DMS153 treated with DMSO at 0.1 percent for 48 hours (cell line): ENCODE results near the gene BFSP2.
"Not testable (repeated sequence)": the region's sequence is repeated elsewhere in the genome, so short reads cannot be mapped to it uniquely, and the experiment has no call there.

ENCODE experiments used
- DNase-seq: peaks from one replicate; lab custom pipeline; 2025; ENCODE audit not compliant: unreplicated experiment; lab: John Stamatoyannopoulos, UW

BFSP2 gene

DNA sequence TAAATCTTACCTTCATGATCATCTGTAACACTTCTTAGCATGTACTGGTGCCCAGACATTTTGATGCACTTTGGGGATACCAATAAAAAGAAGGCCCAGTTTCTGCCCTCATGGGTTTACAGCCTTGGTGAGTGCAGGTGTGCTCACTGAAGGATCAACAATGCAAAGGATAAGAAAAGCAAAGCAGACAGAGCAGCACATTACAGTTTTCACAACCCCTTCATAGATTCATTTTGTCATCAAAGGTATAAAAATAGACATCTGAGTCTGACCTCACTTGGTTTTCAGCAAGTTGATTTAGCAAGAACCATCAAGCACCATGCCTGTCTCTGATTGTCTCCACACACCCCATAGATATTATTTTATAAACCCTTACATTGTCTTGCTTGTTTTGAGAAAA lies 77.6 kb downstream of the BFSP2 start:
- no peak for DNase-seq

DNA sequence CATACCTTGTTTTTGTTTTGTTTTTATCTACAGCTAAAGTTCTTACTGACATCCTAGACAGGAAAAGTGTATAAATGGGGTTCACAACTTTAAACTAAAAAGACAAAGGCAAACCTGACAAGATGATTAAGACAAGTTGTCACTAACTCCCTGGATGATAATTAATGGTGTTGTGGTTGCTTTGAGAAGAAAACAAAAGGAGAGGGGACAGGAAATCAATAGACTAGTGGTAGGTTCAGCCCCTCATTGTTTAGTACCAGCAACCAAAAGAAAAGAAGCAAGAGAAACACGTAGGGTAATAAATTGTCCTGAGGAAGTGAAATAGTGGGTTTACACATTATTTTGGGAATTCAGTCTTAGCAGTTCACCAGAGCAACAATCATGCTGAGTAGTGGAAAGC lies 78.8 kb downstream of the BFSP2 start:
- no peak for DNase-seq

DNA sequence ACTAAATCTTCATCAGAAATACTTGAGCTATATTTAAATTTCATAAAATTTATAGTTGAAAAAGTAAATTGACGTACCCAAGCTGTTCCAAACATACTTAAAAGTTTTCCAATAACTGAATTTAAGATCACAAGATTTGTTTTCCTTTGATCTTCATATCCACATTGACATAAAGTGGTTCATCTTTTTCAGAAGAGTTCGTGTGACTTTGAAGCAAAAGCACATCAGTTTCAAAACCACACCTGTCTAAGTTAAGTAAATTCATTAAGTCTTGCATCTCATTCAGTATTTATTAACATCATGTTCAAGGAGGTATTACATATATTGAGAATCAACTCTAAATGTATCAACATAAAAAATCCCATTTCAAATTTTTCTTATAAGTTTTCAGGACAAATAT lies 79.5 kb downstream of the BFSP2 start:
- no peak for DNase-seq

DNA sequence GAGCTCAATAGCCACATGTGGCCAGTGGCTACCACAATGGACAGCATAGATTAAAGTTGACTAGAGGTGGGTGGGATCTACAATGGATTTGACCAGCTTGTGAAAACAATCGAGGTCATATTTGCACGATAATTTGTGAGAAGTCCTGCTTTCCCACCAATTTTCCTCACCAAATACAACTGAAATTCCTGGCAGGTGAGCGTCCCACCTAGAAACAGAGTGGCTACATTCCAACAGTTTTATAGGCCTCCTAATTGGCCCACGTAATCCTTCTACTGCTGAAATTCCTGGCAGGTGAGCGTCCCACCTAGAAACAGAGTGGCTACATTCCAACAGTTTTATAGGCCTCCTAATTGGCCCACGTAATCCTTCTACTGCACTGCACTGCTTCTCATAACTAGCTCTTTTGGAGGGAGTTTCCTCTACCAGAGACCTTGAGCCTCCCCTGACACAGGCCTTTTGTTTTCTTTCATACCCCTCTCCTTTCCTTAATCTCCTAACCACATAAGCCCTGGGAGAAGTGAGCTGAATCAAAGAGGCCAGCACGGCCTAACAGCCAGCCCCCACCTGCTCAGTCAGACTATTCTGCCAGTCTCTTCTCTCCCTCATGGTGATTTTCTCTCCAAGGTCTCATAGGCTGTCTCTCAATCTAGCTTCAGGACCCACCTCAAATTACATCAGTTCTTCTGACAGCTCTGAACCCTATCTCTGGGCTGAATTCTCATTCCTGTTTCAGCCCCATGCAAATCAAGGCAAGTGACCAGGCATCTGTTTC lies 80.2 kb downstream of the BFSP2 start:
- no peak for DNase-seq

DNA sequence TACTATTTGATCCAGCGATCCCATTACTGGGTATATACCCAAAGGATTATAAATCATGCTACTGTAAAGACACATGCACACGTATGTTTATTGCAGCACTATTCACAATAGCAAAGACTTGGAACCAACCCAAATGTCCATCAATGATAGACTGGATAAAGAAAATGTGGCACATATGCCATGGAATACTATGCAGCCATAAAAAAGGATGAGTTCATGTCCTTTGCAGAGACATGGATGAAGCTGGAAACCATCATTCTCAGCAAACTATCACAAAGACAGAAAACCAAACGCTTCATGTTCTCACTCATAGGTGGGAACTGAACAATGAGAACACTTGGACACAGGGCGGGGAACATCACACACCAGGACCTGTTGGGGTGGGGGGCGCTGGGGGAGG lies 82.6 kb downstream of the BFSP2 start:
- not testable (repeated sequence) for DNase-seq

DNA sequence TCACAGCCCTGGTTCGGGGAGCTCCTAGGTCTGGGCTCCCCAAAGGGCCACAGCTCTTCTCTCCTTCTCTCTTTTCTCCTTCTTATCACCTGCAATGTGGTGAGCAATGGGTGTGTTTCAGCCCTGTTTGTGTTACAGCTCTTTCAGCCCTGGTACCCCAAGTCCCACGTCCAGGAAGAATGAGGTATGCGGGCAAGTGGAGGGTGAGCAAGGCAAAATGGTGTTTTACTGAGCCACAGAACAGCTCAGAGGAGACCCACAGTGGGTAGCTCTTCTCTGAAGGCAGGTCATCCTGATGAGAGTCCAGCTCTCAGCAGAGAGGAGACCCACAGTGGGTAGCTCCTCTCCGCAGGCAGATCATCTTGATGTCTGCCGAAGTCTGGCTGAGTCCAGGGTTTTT lies 86.8 kb downstream of the BFSP2 start:
- no peak for DNase-seq

DNA sequence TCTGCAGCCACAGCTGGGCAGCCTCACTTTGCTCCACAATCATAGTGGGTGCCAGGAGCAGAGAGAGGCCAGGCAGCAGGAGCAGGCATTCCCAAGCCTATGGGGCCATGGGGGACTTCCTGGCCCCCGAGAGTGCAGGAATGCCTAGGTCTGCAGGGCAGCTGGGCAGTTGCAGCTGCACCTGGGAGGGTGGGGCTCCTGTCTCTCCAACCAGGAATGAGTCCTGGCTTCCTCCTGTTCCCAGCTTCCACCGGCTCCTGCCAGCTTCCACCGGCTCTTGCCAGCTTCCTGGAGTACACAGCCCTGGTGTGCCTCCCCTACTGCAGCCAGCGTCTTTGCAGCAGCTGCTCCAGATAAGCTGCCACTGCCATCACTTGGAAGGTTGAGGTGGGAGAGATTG lies 87.3 kb downstream of the BFSP2 start:
- DNase-seq: no peak

DNA sequence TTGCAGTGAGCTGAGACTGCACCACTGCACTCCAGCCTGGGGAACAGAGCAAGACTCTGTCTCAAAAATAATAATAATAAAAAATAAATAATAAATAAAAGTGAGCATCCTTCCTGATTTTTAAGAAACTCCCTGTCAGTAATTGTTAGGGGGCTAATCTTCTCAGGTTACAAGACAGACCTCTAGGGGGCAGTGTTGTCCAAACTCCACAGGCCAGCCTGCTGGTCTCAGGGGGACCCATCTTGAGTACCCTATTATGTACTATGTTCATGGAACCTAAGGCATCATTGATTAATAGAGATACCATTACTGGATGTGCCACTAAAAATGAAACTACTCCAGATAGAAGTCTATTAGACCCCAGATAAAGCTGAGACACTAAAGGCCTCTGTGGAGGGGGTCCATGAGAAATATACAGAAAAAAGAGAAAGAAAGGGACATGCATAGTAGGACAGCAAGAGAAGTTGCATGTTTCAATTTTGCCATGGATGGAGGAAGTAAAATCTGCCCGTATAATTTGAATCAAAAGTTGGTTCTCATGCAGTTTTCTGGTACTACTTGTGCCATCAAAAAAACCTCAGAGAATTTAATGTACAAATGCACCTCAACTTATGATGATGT lies 88.2 kb downstream of the BFSP2 start:
- DNase-seq: no peak

DNA sequence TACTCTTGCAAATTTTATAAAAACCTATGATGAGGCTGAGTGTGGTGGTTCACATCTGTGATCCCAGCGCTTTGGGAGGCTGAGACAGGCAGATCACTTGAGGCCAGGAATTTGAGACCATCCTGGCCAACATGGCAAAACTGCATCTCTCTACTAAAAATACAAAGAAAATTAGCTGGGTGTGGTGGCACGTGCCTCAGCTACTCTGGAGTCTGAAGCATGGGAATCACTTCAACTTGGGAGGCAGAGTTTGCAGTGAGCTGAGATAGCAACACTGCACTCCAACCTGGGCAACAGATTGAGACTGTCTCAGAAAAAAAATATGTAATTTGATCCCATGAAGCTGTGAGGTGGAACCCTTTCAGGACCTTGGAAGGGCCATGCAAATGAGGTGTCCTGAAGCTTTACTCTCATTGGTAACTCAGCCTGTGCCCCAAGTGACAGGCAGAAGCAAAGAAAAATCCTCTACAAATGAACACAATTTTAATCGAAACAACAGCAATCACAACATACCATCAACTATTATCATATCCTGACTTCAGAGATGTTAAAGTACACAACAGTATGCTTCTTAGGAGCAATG lies 89.0 kb downstream of the BFSP2 start:
- no peak for DNase-seq

DNA sequence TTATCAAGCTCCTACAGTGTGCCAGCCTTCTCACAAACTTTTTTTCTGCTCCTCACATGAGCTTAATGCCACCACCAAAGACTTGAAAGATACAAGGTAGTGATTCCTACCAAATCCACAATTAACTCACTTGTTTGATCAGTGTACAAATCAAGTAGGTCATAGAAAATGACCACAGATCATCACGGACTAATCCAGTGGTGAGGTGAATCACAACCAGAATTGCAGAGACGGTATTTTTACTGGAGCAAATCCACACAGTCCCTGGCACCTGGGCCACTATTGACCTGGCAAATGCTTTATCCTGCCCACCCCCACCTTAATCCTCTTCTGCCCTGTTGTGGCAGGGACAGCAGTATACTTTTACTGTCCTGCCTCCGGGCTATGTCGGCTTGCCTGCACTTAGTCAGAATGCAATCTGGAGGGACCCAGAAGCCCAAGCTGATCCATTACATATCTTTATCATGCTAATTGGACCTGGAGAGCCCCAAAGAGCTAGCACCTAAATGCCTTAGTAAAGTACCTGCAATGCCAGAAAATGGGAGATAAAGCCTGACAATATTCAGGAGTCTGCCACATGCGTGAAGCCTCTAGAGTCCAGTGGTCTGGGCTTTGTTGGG lies 89.7 kb downstream of the BFSP2 start:
- DNase-seq: no peak

DNA sequence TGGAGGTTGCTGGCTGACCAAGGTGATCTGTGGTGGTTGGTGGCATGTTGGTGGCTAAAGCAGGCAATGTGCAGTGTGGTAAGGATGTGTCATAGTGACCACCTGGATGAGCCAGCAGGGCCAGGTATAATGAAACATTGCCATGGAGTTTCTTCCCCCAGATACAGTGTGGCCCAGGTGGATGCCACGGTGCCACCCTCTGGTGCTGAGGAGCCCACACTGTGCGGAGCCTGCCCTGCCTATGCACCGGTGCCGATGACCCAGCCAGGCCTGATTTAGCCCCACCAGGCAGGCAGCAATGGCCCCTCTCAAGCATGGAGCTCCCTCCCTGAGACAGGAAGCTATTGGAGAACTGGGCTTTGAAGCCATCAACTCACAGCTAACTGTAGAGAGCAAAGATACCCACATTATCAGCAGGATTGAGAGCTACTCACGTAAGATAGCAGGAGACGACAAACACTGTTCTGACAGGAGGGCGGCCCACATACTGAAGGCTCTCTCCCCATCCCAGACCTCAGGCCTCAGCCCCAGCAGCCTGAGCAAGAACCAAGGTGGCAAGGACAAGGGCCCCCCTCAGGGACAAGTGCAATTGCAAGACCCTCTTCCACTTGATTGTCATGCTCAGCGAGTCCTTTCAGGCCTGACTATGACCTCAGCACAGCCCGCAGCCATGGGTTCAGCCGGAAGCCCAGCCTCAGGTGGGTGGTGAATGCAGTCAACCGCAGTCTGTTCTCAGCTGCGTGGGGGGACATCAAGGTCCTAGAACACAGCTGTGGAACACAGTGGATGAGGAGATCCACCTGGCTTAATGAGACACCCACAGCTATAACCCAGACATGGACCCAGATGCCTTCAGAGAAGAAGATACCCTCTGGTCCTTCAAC lies 90.9 kb downstream of the BFSP2 start:
- no peak for DNase-seq

DNA sequence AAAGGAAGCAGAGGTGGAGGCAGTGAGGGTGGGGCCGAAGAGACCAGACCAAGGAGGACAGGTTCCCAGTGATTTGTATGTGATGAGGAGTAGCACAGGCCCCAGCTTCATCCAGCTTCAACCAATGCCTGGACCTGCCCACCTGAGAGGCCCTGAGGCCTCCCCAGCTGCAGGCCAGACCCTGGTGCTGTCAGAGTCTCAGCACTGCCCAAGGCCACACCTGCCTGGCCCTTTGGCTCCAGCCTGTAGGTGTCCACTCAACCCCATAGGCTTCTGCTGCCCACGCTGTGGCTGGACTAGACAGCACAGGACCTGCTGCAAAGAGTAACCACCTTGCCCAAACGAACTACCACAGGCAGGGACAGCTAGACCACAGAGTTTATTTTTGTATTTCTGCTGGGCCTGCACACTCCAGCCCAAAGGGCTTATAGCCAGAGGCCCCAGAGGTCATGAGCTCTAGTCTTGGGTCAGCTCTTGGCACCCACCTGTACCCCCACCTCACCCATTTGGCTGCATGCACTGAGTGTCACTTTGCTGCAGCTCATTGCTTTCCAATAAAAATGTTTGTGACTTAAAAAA lies 91.7 kb downstream of the BFSP2 start:
- DNase-seq: no peak

DNA sequence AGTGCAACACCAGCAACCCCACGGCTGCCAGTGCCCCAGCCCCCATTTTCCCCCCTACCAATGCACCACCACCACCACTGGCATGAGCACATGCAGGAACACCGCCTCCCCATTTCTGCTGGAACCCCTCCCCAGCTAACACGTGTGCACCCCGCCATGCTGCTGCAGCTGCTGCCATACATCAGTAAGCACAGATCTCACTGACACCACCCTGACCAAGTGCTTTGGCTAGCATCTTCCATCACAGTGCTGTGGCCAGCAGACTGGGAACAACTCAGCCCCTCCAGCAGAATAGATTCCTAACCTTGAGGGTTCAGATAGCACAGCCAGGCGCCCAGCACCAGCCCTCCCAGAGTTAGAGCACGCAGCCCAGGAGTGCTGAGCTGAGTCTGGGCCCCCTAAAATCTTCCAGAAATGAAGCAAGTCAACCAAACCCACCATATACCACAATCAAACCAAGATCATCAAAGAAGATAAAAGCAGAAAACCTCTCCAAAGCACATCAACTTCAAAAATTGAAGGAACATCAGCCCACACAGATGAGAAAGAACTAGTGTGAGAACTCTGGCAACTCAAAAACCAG lies 92.4 kb downstream of the BFSP2 start:
- no peak for DNase-seq

DNA sequence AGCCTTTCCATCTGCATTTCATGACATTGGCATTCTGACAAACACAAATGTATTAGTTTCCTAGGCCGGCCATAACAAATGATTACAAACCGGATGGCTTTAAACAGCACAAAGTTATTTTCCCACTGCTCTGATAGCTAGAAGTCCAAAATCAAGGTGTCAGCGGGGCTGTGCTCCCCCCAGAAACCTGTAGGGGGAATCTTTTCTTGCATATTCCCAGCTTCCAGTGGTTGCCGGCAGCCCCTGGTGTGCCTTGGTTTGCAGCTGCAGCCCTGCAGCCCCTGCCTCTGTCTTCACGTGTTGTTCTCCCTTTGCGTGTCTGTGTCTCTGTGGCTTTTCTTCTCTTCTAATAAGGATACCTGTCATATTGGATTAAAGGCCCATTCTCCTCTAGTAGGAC lies 94.6 kb downstream of the BFSP2 start:
- DNase-seq: no peak

DNA sequence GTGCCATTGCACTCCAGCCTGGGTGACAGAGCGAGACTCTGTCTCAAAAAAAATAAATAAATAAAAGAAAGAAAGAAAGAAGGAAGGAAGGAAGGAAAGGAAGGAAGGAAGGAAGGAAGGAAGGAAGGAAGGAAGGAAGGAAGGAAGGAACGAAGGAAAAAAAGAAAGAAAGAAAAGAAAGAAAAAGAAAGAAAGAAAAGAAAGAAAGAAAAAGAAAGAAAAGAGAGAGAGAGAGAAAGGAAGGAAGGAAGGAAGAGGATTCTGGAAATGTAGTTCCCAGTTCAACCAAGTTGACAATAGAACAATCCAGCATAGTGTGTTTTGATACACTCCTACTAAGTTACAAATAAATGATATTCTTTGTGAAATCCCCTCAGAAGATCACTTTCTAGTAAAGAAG lies 102.7 kb downstream of the BFSP2 start:
- DNase-seq: not testable (repeated sequence)

DNA sequence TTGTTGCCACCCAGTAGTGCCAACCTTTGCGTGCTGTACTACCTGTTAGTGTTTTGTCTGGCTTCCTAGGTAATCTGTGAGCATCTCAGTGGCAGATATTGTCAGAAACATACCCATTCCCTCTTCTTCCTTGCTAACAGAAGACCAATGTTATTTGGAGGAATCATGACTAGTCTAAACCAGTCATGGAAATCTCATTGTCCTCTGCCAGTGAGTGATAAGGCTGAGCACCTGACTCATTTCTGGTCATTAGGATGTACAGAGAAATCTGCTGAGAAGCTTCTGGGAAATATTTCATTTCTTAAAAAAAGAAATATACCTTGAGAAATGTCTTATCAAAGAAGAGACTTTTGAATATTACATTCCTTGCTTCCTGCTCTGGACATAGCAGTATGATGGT lies 103.6 kb downstream of the BFSP2 start:
- no peak for DNase-seq

DNA sequence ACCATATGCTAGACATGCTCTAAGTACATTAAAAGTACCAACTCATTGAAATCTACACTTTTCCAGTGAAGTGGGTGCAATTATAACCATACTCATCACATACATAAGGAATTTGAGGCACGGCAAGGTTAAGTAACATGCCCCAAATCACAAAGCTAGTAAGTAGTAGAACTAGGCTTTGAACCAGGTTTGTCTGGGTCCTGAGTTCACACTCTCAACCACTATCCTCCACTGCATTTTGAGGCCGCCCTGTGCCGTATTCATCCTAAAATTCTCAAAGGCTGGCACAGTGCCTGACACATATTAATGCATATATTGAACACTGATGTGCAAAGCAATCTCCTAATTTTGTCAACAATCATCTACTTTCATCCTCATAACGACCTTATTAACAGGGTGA lies 104.9 kb downstream of the BFSP2 start:
- no peak for DNase-seq

DNA sequence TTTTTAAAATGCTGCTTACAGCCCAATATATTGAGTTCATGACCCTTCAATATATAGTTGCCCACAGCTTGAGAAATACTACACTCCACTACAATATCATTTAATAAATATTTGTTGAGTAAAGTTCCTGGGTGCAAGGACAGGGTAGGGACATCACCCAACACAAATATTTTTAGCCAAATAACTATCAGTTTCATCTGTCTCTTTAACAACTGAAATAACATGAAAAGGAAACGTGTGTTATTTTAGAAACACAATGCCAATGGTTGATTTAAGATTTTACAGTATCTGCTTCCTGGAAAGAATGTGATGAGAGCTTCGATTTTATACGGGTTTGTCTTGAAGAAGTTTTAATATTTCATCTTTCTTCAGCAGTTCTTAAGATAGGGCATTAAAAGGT lies 106.0 kb downstream of the BFSP2 start:
- no peak for DNase-seq

DNA sequence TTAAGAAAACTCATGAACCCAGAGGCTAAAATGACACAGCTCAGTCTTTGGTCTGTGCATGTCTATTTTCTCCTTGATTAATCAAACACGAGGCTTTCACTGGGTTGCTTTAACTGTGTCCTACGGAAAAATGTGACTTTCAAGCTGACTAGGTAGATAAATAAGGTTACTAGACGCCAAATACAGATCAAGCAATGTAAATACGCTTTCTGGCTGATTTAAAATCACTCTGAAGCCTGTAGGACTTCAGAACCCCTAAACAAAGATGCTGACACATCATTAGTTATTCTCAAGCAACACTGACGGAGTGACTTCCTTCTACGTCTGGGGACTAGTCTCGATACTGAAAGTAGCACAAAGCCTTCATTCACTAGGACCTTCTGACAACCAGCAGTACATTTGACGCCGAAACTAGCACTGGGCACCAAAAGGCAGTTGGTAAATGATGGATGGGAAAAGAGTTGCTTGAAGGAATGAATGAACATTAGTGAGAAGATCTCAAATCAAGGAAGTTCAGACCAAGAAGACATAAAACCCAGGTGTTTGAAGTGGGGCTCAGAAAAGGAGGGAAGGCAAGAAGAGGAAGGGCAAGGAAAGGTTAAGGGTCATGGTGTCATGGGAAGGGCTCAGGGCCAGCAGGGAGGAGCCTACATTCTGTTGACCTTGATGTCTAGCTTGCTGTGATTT lies 106.5 kb downstream of the BFSP2 start:
- no peak for DNase-seq

DNA sequence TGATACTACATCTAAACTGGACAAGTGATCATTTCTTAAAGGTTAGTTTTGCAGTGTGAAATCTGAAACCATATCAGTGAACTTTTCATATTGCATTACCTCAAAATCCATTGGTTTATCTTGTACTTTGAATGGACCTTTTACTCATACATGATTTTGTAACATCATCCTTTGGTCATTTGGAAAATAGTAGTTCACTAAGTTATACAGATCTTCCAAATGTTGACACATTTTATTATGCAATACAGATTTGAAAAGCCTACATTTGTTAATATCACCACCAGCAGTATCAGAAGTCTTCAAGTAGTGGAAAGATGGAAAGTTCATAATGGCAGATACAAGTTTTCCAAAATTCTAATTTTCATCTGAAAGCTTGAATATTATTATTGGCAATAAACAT lies 109.6 kb downstream of the BFSP2 start:
- no peak for DNase-seq
